Ishikawa (cell line): ENCODE results near the gene CFAP46.

Experiments
- MAX ChIP-seq: IDR thresholded peaks from 2 replicates; pipeline ENCODE4 v1.6.1; 2012
- REST ChIP-seq: IDR thresholded peaks from 2 replicates; pipeline ENCODE4 v1.6.1; 2012; ENCODE audit warnings: low read depth, mild to moderate bottlenecking

GRCh38 chr10:132841615-132841975 is 100.8 kb downstream of the CFAP46 start:
- no peak for TF ChIP-seq REST
- no peak for TF ChIP-seq MAX
